ENCODE results near the gene RFX8.
"Not testable (repeated sequence)": the region's sequence is repeated elsewhere in the genome, so short reads cannot be mapped to it uniquely, and the experiment has no call there.

Gene RFX8

GRCh38 chr2:101371636-101372035 lies 103.3 kb downstream of the RFX8 start:
- no peak for DNase-seq

- no peak for DNase-seq
These were observed 105.8 kb downstream of the RFX8 start for GRCh38 chr2:101369100-101369499.

- DNase-seq, result no peak
These were observed 106.5 kb downstream of the RFX8 start for GRCh38 chr2:101368376-101368775.

- DNase-seq, result no peak
These were observed 107.4 kb downstream of the RFX8 start for GRCh38 chr2:101367508-101367907.

DNA sequence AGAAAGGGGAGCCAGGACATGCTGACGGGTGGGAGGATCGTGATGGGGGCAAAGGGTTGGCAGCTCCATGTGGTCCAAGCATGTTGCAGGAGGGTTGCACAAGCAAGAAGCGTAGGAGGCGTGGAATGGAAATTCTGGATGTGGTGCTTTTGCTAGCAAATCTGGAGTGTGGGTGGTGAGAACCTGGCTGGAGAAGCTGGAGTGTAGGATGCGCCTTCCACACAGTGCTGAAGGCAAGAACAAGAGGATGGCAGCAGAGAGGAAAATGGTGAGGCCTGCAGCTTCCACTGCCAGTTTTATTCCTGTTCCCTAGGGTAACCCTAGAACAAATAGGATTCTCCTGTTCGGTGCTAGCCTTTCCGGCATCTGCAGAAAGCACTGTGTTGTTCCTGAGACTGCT lies 110.0 kb downstream of the RFX8 start:
- DNase-seq, result no peak

- DNase-seq, result peak; percentile 41
These were observed 112.1 kb downstream of the RFX8 start for GRCh38 chr2:101362777-101363176.

- no peak for DNase-seq
These were observed 112.6 kb downstream of the RFX8 start for GRCh38 chr2:101362316-101362715.

DNA sequence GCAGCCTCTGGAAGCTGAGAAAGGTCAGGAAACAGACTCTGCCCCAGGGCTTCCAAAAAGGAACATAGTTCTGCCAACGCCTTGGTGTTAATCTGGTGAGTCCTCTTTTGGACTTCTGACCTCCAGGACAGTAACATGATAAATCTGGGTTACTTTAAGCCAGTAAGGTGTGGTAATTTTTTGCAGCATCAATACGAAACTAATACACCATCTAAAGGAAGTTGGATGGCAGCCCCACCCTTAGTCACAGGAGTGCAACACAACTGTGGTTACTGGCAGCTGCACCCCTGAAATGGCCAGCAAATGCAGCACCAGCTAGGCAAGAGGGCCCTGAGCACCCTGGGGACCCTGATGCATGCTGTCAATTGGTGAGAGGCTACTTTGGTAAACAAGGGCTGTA lies 113.4 kb downstream of the RFX8 start:
- no peak for DNase-seq

DNA sequence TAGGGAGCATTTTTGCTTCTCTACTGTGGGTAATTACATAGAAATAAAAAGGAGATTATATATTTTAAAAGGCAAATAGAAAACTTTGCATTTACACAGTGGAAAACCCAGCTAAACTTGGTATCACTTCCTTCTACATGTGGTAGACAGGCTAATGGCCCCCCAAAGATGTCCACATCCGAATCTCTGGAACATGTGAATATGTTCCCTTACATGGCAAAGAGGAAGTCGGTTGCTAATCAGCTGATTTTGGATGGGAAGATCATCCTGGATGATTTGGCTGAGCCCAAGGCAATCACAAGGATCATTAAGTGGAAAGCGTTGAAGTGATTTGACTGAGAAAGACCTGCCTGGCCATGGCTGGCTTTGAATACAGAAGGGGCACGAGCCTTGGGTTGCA lies 113.8 kb downstream of the RFX8 start:
- no peak for DNase-seq

- peak; percentile 74 for DNase-seq
These were observed 114.7 kb downstream of the RFX8 start for GRCh38 chr2:101360232-101360631.

DNA sequence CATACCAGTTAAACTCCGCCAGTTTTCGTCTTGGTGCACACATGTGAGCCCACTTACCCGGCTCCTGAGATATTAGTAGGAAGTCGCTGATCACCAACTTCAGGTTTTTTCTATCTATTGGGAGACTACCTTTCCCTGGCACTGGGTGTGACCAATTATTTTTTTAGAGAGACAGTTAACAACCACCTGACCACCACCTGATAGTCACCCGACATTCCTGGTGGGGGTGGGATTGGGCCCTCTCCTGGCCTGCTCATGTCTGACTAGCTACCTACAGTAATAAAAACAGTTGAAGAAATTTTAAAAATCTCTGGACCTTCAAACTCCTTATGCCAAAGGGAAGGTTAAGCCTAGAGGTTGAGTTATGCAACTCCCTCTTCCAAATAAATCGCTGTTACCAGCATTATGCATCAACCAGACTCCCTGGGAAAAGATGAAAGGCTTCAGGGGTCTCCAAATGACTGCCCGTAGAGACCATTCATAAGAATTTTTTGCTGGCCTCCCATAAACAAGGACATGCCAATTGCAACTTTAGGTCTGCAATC lies 115.4 kb downstream of the RFX8 start:
- DNase-seq, result no peak

GRCh38 chr2:101357376-101357775 lies 117.5 kb downstream of the RFX8 start:
- DNase-seq, result no peak

- no peak for DNase-seq
These were observed 118.4 kb downstream of the RFX8 start for GRCh38 chr2:101356521-101356920.

GRCh38 chr2:101356055-101356454 lies 118.9 kb downstream of the RFX8 start:
- DNase-seq, result no peak

DNA sequence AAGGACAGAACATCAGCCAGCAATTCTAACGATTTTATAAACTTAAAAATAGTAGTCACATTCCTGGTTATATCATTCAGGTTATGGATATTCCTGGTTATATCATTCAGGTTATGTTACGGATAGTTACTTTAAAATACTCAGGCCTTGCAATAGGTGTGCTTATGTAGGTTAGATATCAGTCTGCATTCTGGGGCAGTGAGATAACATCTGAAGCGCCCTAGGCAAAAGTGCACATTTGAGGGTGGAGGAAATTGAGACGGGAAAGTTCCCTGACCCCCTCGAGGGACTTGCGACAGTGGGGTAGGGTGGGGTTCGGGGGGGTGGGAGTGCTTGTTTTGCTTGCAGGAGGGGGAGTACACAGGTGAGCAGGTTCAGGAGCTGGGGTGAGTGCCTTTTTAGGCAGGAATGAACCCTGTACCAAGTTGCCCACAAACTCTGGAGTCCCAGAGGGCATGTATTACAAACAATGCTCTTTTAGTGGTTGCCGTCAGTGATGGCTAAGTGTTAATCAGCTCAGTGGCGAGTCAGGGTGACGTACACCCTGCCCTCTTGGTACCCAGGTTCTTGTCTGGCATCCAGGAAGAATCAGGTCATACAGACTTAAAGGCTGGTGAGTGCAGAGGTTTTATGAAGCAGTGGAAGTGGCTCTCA lies 119.4 kb downstream of the RFX8 start:
- DNase-seq, result no peak

DNA sequence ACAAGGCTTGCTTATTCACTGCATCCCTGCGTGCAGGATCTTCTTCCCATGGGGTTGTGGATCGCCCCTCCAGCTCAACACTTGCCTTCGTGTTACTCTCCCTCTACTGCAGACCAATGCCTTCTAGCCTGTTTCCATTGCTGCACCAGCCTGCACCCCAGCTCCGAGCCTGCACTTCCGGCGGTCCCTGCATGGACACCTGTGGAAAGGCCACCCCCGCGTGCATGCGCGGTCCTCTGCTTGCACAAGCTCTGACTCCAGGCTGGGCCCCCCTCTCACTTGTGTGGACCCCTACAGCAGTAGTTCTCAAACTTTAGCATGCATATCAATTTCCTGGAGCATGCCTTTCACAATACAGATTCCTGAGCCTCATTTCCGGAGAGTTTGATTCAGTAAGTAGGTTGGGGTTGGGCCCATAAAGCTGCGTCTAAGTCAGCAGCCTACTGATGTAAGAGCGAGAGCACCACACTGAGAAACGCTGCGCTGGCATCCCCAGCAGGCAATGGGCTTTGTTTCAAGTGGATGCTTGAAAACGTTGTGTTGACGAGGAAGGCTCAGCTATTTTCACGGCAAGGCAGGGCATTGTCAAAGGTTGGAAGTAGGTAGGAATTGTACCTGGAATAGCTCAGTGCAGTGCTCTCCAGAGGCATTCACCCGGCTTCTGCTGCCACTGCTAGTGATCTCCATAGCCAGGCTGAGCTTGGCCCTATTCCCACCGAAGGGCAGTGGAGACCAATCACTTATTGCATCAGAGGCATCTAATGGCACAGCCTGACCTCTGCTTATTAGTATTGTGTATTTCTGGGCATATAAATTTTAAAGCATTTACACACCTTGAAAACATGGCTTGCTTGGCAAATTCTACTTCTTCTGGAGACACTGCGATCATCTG lies 120.2 kb downstream of the RFX8 start:
- DNase-seq, result no peak

- DNase-seq, result not testable (repeated sequence)
These were observed 122.3 kb downstream of the RFX8 start for GRCh38 chr2:101352631-101353030.

DNA sequence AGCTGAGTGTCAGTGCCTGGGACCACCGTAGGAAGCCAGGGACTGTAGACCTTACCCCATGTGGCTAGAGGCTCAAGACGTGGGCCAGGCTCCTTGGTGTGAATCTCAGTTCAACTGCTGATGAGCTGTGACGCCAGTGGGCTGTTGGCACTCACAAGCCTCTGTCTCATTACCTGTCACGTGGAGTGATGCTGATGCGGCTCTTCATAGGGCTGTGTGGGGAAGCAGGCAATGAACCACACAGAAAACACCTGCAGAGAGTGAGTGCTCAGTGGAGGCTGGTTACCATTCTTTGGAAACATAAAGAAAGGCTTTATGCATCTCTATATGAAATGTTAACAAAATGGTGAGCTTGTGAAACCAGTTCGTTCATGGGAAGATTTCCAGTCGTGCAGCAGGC lies 123.7 kb downstream of the RFX8 start:
- DNase-seq, result no peak

DNA sequence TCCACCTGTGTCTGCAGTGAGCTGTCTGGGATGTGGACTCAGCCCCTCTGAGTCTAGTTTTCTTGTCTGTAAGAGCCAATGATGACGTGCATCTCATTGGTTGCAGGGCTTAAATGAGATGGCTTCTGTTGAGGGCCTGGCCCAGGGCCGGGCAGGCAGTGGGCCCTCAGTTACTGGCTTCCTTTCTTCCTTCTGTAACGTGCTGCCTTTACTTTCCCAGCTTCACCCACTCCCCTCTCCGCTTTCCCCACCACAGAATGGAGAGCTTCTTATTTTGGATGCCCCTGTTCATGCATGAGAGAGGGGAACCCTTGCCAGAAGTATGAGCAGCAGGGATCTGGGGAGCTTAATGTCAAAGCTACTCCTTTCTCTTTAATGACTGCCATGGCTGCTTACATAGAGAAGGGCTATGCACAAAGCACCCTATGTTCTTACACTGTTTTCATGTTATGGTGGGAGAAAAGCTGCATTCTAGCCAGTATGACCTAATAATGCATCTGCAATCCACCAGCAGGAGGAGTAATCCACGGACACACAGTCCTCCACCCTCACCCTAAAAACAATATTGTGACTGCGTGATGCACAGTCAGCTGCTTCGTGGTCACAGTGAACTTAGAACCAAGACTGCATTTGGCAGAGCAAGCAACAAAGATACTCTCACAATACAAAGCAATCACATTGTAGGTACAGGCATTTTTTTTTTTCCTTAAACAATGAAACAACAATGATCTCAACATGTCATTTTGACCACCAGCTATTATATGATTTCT lies 124.8 kb downstream of the RFX8 start:
- DNase-seq, result no peak

DNA sequence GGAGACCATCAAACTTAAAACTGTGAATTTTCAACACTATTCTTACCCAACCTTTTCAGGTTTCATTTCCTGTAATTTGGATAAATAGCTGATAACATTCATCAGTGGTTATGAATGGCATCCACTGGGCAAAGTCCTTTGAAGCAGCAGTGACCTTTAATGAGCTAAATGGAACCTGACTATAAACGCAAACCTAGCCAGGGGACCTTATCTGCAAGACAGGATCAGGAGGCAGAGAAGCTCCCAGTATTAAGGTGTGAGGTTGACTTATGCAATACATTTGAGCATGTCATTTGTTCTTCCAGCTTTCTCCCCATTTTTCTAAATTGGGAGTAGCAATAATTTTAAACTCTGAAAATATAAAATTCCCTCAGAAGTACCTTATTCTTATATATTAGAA lies 126.0 kb downstream of the RFX8 start:
- no peak for DNase-seq
